Activated T-cell treated with anti-CD3 and anti-CD28 coated beads for 48 hours (primary cell): ENCODE results near the gene UTP25.
"Not testable (repeated sequence)": the region's sequence is repeated elsewhere in the genome, so short reads cannot be mapped to it uniquely, and the experiment has no call there.

Experiments
- DNase-seq: peaks from one replicate; pipeline ENCODE4 v3.0.0-alpha.2; 2020; ENCODE audit warnings: low read depth

UTP25 gene, protein sequence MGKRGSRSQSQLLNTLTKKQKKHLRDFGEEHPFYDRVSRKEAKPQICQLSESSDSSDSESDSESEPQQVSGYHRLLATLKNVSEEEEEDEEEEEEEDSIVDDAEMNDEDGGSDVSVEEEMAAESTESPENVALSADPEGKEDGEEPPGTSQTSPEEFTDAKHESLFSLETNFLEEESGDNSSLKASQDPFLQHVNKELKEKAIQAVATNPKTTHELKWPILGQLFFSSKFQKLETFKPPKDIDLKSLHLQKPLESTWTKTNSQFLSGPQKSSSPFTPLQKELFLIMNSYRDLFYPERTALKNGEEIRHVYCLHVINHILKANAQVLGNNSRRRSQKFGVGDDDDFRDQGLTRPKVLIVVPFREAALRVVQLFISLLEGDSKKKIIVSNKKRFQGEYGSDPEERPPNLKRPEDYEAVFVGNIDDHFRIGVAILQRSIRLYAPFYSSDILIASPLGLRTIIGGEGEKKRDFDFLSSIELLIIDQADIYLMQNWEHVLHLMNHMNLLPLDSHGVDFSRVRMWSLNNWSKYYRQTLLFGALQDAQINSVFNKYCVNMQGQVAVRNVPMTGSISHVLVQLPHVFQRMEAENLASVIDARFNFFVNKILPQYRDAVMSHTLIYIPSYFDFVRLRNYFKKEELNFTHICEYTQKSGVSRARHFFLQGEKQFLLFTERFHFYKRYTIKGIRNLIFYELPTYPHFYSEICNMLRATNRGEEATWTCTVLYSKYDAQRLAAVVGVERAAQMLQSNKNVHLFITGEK

GRCh38 chr1:209827384-209828262 lies at the start of gene UTP25:
TSS of gene UTP25 (plus strand) at chr1:209827972. CDS start at chr1:209828064, 92 bp downstream.
- DNase-seq = peak; percentile 89

- DNase-seq = no peak
Measured at GRCh38 chr1:209778102-209778501, 49.7 kb upstream of the UTP25 start.

GRCh38 chr1:209780268-209780667 lies 47.5 kb upstream of the UTP25 start:
- DNase-seq = no peak

- DNase-seq = no peak
Measured at GRCh38 chr1:209783386-209783785, 44.4 kb upstream of the UTP25 start.

GRCh38 chr1:209784265-209785169 lies 43.3 kb upstream of the UTP25 start, which contains the start of gene C1orf74:
TSS of gene C1orf74 (minus strand) at chr1:209784559. CDS start at chr1:209783634, 925 bp downstream.
- DNase-seq = peak; percentile 99

DNA sequence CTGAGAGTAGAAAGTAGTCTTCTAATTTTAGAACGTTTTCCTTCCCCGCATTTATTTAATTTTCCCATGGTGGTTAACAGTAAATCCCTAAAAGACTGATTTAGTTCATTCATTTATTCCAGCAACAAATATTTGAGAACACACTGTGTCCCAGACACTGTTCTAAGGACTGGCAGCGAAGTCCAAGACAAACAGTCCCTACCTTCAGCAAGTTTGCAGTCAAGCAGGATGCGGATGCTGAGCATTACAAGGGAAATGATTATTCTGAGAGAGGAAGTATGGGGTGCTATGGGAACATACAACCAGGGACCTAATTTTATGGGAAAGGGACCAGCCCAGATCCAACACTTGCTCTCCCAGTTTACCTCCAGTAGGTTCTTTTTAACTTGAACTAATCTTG lies 42.2 kb upstream of the UTP25 start:
- no peak for DNase-seq

- DNase-seq = no peak
Measured at GRCh38 chr1:209786146-209786545, 41.6 kb upstream of the UTP25 start.

DNA sequence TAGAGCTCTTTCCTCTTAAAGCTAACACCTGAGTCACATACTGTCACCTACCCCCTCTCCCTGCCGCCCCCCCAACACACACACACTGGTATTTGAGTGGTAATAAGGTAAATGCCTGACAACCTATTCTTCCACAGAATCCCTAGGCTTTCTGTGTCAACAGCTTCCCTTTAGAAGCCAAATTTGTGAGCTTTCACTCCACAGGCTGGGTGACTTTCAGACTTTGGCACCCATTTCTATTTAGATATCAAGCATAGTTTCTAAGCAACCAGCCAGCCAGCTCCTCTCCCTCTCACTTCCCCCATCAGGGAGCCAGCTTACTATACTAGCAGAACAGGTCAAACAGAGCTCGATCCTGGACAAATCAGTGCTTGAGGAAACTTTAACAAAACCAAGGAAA lies 40.2 kb upstream of the UTP25 start:
- no peak for DNase-seq

DNA sequence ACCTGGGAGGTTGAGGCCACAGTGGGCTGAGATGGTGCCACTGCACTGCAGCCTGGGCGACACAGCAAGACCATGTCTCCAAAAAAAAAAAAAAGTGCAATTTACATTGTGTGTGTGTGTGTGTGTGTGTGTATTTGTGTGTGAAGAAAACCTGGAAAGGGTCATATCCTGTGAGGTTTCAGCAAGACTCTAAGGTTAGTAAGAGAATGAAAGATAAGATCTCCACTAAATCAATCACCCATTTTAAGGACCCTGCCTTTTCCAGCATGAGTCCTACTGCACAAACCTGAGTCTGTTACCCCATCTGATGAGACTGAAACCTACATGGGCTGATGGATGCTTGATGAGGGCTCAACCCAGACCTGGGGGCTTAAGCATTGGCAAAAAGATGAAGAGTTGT lies 38.5 kb upstream of the UTP25 start:
- DNase-seq = no peak

GRCh38 chr1:209790286-209791193 lies 37.2 kb upstream of the UTP25 start:
- DNase-seq = no peak

DNA sequence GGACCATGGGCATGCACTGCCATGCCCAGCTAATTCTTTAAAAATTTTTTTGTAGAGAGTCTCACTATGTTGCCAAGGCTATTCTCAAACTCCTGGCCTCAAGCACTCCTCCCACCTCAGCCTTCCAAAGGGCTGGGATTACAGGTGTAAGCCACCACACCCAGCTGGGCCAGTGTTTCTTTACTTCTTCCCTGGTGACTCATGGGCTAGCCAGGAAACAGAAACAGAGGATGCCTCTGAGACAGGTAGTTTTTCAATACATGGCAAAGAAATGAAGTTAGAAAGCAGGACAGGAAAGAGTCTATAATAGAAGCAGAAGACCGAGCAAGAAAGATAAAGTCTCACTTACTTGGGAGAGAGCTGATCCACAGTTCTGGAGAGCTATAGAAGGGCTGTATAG lies 35.9 kb upstream of the UTP25 start:
- no peak for DNase-seq

GRCh38 chr1:209793711-209794110 lies 34.1 kb upstream of the UTP25 start:
- not testable (repeated sequence) for DNase-seq

GRCh38 chr1:209797978-209798639 lies 29.7 kb upstream of the UTP25 start:
- DNase-seq = no peak

- no peak for DNase-seq
Measured at GRCh38 chr1:209800984-209801834, 26.6 kb upstream of the UTP25 start.

DNA sequence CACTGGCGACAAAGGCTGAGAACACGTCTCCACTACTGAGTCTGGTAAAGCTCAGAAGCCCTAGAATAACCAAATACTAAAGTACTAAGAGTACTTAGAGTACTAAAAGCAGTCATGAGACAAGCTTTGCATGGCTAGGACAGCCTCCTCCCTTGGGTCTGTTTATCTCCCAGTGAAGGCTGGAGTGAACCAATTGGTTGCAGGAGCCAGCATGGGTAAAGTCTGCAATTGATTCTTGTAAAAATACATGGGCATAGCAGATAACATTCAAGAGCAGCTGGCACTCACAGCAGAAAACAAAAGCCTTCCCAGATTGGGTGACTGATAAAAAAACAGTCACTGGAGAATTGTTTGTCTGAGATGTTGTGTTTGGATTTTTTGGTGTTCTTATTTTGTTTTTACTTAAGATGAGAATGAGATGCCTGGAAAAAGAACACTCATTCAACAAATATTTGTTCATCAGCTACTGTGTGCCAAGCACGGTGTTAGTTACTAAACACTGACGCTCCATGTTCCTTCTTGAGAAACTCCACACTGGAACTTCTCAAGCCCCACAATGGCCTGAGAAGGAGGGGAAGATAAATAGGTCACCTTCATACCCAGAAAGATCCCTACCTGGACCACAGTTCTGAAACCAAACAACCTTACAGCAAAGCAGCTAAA lies 25.5 kb upstream of the UTP25 start:
- DNase-seq = no peak

DNA sequence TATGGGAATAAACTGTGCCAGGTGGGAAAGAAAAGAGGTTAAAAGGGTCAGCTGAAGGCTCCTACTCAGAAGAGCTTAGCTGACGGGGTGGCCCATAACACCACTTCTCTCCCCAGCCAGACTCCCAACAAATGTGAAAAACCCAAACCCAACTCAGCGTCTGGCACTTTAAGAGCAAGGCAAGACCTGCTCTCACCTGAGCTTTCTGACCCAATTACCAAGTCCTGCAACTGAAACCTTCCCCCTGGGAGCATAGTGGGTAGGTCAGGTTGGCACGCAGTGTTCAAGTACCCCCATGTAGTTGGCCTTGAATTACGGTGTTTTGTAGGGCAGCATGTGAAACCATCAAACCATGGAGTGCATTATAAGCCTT lies 25.0 kb upstream of the UTP25 start:
- no peak for DNase-seq

GRCh38 chr1:209803568-209803967 lies 24.2 kb upstream of the UTP25 start:
- no peak for DNase-seq

- no peak for DNase-seq
Measured at GRCh38 chr1:209805341-209805781, 22.4 kb upstream of the UTP25 start.
